Measurements from ENCODE around the gene PYCR2. TPM values are rescaled to one million over a fixed set of nuclear protein-coding genes. Genes with fewer than 3 reads are reported as not detected.

The PYCR2 gene
- total and polyA plus RNA-seq, 3 experiments from 2014 or later, result 92.5 to 131 (median 130) TPM

GRCh38 chr1:225914391-225914790 is 9.7 kb downstream of the PYCR2 start:
- no peaks in the 10 kb centered on the region for H3K9me3 Mint-ChIP-seq
- H3K36me3 Mint-ChIP-seq, result peaks cover 0 to 35% (median 8%) of the 10 kb centered on the region in 3 donors
- Histone ChIP-seq H3K4me1 (ENCODE audit: insufficient read depth, low read length) (peaks cover 21% of the 10 kb centered on the region), H3K27ac (ENCODE audit: low read depth, low read length) (no peak overlapping the region), H3K4me3 (ENCODE audit: low read length) (no peak overlapping the region), H3K36me3 (ENCODE audit: insufficient read depth, low read length) (no peaks in the 10 kb centered on the region), H3K27me3 (ENCODE audit: insufficient read depth, low read length, poor library complexity, severe bottlenecking) (no peaks in the 10 kb centered on the region), H3K9me3 (ENCODE audit: low read length) (no peaks in the 10 kb centered on the region)
- no peak overlapping the region for H3K4me3 Mint-ChIP-seq
- H3K27ac Mint-ChIP-seq, result peak overlapping the region in 1 of 8 donors; percentile 90
- POLR2A ChIA-PET, result no interaction called here
- H3K4me1 Mint-ChIP-seq, result peaks cover 19 to 36% (median 26%) of the 10 kb centered on the region in 3 donors
- no peak for DNase-seq
- CTCF ChIA-PET, result interaction anchor here (1.0 kb wide), 1 partner anchor 9 kb away, joined by 3 read pairs; the partner anchor contains the start of gene PYCR2
- H3K27me3 Mint-ChIP-seq, result no peaks in the 10 kb centered on the region

DNA sequence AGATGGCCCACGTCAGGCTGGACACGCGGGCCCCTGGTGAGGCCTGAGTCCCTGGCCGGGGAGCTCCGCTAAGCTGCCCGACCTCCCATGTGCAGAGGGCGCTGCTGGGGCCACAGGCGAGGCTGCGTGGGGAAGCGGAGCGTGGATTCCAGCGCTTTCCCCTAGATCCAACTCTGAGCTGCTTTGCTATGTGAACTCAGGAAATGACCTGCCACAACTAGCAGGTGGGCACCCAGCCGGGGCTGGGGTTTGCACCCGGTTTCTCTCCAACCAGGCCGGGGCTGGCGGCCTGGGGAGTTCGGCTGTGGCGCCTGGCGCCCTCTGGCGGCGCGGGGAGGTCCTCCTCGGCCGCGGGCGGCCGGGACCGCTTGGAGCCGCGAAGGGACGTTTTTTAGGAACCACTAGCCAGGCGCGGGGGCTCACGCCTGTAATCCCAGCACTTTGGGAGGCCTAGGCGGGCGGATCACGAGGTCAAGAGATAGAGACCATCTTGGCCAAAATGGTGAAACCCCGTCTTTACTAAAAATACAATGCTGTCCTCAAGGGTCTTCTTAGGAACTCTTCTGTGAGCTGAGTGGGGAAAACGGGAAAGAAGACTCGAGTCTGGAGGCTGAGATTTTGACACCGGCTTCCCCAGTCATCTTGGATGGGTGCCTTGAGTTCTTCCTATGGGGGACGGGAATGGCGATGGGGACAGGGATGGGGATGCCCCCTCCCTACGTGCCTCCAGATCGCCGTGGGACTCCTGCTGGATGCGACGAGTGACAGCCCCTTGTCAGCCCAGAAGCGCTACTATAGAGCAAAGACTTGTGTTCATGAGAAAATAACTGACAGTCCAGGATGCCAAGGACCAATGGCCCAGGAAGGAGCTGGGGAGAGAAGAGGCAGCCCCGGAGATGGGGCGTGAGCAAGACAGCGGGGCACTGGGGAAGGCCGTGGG is 12.6 kb downstream of the PYCR2 start:
- Mint-ChIP-seq H3K4me1 (peaks cover 24 to 31% (median 28%) of the 10 kb centered on the region in 3 donors), H3K27me3 (no peaks in the 10 kb centered on the region), H3K27ac (peak overlapping the region in 1 of 8 donors; percentile 76), H3K36me3 (peaks cover 0 to 10% (median 0%) of the 10 kb centered on the region in 3 donors), H3K4me3 (no peak overlapping the region), H3K9me3 (no peaks in the 10 kb centered on the region)
- Histone ChIP-seq H3K4me3 (ENCODE audit: low read length) (no peak overlapping the region), H3K27me3 (ENCODE audit: insufficient read depth, low read length, poor library complexity, severe bottlenecking) (no peaks in the 10 kb centered on the region), H3K9me3 (ENCODE audit: low read length) (no peaks in the 10 kb centered on the region), H3K27ac (ENCODE audit: low read depth, low read length) (no peak overlapping the region), H3K4me1 (ENCODE audit: insufficient read depth, low read length) (peaks cover 22% of the 10 kb centered on the region), H3K36me3 (ENCODE audit: insufficient read depth, low read length) (no peaks in the 10 kb centered on the region)
- ChIA-PET CTCF (interaction anchor here (0.7 to 12.5 kb wide), 31 partner anchors 8 to 441 kb away, joined by 3 to 117 read pairs (median 4); partner anchors contain the start of genes PYCR2, SRP9 and TMEM63A), POLR2A (interaction anchor here (0.5 to 4.1 kb wide), 5 partner anchors 13 to 133 kb away, joined by 3 to 18 read pairs (median 5); partner anchors contain the start of genes PYCR2, SRP9 and TMEM63A)
- peak; percentile 65 to 80 (median 70) for DNase-seq

DNA sequence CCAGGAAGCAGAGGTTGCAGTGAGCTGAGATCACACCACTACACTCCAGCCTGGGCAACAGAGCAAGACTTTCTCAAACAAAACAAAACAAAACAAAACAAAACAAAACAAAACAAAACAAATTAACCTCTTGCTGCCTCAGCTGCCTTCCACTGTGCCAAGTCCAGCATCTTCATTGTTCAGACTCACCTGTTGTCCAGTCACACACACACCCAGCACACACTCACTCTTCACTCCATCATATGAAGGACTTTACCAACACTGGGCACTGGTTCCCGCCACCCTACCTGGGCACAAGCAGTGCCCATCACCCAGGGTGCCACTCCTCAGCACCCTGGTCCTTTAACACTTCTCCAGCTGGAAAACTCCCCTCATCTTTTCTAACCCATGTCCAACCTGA is 14.6 kb downstream of the PYCR2 start:
- no peak for DNase-seq
- Histone ChIP-seq H3K27ac (ENCODE audit: low read depth, low read length) (no peak overlapping the region), H3K9me3 (ENCODE audit: low read length) (no peaks in the 10 kb centered on the region), H3K36me3 (ENCODE audit: insufficient read depth, low read length) (no peaks in the 10 kb centered on the region), H3K4me1 (ENCODE audit: insufficient read depth, low read length) (peaks cover 22% of the 10 kb centered on the region), H3K27me3 (ENCODE audit: insufficient read depth, low read length, poor library complexity, severe bottlenecking) (no peaks in the 10 kb centered on the region), H3K4me3 (ENCODE audit: low read length) (no peak overlapping the region)
- peak overlapping the region in 1 of 7 donors; percentile 10 for H3K4me3 Mint-ChIP-seq
- ChIA-PET POLR2A (interaction anchor here (0.7 to 4.1 kb wide), 2 partner anchors 27 to 132 kb away, joined by 5 to 18 read pairs; partner anchors contain the start of genes SRP9 and TMEM63A), CTCF (interaction anchor here (0.8 to 12.5 kb wide), 5 partner anchors 11 to 132 kb away, joined by 3 to 117 read pairs (median 5); partner anchors contain the start of genes SRP9 and TMEM63A)
- peak overlapping the region in 4 of 8 donors; percentile 25 to 83 (median 62) for H3K27ac Mint-ChIP-seq
- H3K4me1 Mint-ChIP-seq, result peaks cover 31 to 40% (median 31%) of the 10 kb centered on the region in 3 donors
- peaks cover 0 to 1% (median 0%) of the 10 kb centered on the region in 3 donors for H3K36me3 Mint-ChIP-seq
- H3K9me3 Mint-ChIP-seq, result no peaks in the 10 kb centered on the region
- no peaks in the 10 kb centered on the region for H3K27me3 Mint-ChIP-seq

- Histone ChIP-seq H3K36me3 (ENCODE audit: insufficient read depth, low read length) (no peaks in the 10 kb centered on the region), H3K4me3 (ENCODE audit: low read length) (no peak overlapping the region), H3K4me1 (ENCODE audit: insufficient read depth, low read length) (peaks cover 22% of the 10 kb centered on the region), H3K27me3 (ENCODE audit: insufficient read depth, low read length, poor library complexity, severe bottlenecking) (no peaks in the 10 kb centered on the region), H3K27ac (ENCODE audit: low read depth, low read length) (no peak overlapping the region), H3K9me3 (ENCODE audit: low read length) (no peaks in the 10 kb centered on the region)
- Mint-ChIP-seq H3K27ac (peak overlapping the region in 3 of 8 donors; percentile 12 to 51 (median 37)), H3K9me3 (no peaks in the 10 kb centered on the region), H3K36me3 (peaks cover 0 to 1% (median 0%) of the 10 kb centered on the region in 3 donors), H3K4me3 (no peak overlapping the region), H3K4me1 (peaks cover 31 to 40% (median 31%) of the 10 kb centered on the region in 3 donors), H3K27me3 (no peaks in the 10 kb centered on the region)
- no peak for DNase-seq
- CTCF ChIA-PET, result interaction anchor here (4.2 to 12.5 kb wide), 2 partner anchors 10 to 28 kb away, joined by 42 to 117 read pairs; partner anchors contain the start of gene TMEM63A
- POLR2A ChIA-PET, result interaction anchor here (4.1 kb wide), 1 partner anchor 27 kb away, joined by 18 read pairs; the partner anchor contains the start of gene TMEM63A
Measured at GRCh38 chr1:225908773-225909172, 15.3 kb downstream of the PYCR2 start.

GRCh38 chr1:225908013-225908640 is 15.9 kb downstream of the PYCR2 start:
- H3K9me3 ChIP-seq (ENCODE audit: low read length), result no peaks in the 10 kb centered on the region
- no peak for DNase-seq
- POLR2A ChIA-PET, result interaction anchor here (4.1 kb wide), 1 partner anchor 26 kb away, joined by 18 read pairs; the partner anchor contains the start of gene TMEM63A
- H3K36me3 ChIP-seq (ENCODE audit: insufficient read depth, low read length), result no peaks in the 10 kb centered on the region
- no peak overlapping the region for H3K4me3 Mint-ChIP-seq
- H3K27me3 ChIP-seq (ENCODE audit: insufficient read depth, low read length, poor library complexity, severe bottlenecking), result no peaks in the 10 kb centered on the region
- H3K36me3 Mint-ChIP-seq, result no peaks in the 10 kb centered on the region
- H3K27me3 Mint-ChIP-seq, result no peaks in the 10 kb centered on the region
- H3K4me1 ChIP-seq (ENCODE audit: insufficient read depth, low read length), result peaks cover 22% of the 10 kb centered on the region
- H3K4me1 Mint-ChIP-seq, result peaks cover 31 to 40% (median 31%) of the 10 kb centered on the region in 3 donors
- CTCF ChIA-PET, result interaction anchor here (4.2 to 12.5 kb wide), 2 partner anchors 10 to 28 kb away, joined by 42 to 117 read pairs; partner anchors contain the start of gene TMEM63A
- no peak overlapping the region for H3K4me3 ChIP-seq (ENCODE audit: low read length)
- H3K27ac Mint-ChIP-seq, result peak overlapping the region in 5 of 8 donors; percentile 8 to 83 (median 42)
- H3K27ac ChIP-seq (ENCODE audit: low read depth, low read length), result no peak overlapping the region
- no peaks in the 10 kb centered on the region for H3K9me3 Mint-ChIP-seq

- ChIA-PET POLR2A (no interaction called here), CTCF (interaction anchor here (12.5 kb wide), 1 partner anchor 27 kb away, joined by 117 read pairs; the partner anchor contains the start of gene TMEM63A)
- no peak for DNase-seq
- Mint-ChIP-seq H3K4me1 (peaks cover 31 to 40% (median 31%) of the 10 kb centered on the region in 3 donors), H3K27ac (peak overlapping the region in 2 of 8 donors; percentile 58 to 83), H3K4me3 (no peak overlapping the region), H3K36me3 (no peaks in the 10 kb centered on the region), H3K27me3 (no peaks in the 10 kb centered on the region), H3K9me3 (no peaks in the 10 kb centered on the region)
- Histone ChIP-seq H3K27ac (ENCODE audit: low read depth, low read length) (no peak overlapping the region), H3K4me1 (ENCODE audit: insufficient read depth, low read length) (peaks cover 22% of the 10 kb centered on the region), H3K9me3 (ENCODE audit: low read length) (no peaks in the 10 kb centered on the region), H3K36me3 (ENCODE audit: insufficient read depth, low read length) (no peaks in the 10 kb centered on the region), H3K27me3 (ENCODE audit: insufficient read depth, low read length, poor library complexity, severe bottlenecking) (no peaks in the 10 kb centered on the region), H3K4me3 (ENCODE audit: low read length) (no peak overlapping the region)
Measured at GRCh38 chr1:225907341-225907740, 16.7 kb downstream of the PYCR2 start.

DNA sequence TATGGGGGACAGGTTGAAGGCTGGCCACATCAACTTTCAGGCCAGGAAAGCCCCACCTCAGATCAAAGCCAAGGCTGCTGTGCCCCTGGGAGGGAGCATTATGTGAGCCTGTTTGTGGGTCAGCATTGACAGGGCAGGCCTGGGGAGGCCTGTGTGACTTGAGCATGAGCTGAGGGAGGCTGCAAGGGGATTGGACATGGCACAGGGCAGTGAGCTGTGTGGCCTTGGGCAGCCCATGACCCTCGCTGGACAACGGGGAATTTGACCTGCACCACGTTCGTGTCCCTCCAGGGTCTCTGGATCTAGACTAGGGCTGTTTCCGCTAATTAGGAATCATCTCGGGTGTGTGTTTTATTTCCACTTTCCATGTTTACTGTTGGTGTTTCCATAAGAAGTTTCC is 17.6 kb downstream of the PYCR2 start:
- no peaks in the 10 kb centered on the region for H3K9me3 ChIP-seq (ENCODE audit: low read length)
- H3K36me3 Mint-ChIP-seq, result no peaks in the 10 kb centered on the region
- H3K27ac Mint-ChIP-seq, result peak overlapping the region in 2 of 8 donors; percentile 25 to 69
- DNase-seq, result no peak
- no peak overlapping the region for H3K4me3 ChIP-seq (ENCODE audit: low read length)
- H3K9me3 Mint-ChIP-seq, result no peaks in the 10 kb centered on the region
- H3K27me3 ChIP-seq (ENCODE audit: insufficient read depth, low read length, poor library complexity, severe bottlenecking), result no peaks in the 10 kb centered on the region
- POLR2A ChIA-PET, result interaction anchor here (2.3 kb wide), 1 partner anchor 24 kb away, joined by 7 read pairs; the partner anchor contains the start of gene TMEM63A
- CTCF ChIA-PET, result interaction anchor here (1.3 to 12.5 kb wide), 2 partner anchors 26 to 432 kb away, joined by 4 to 117 read pairs; partner anchors contain the start of gene TMEM63A
- H3K4me1 Mint-ChIP-seq, result peaks cover 26 to 34% (median 28%) of the 10 kb centered on the region in 3 donors
- no peaks in the 10 kb centered on the region for H3K36me3 ChIP-seq (ENCODE audit: insufficient read depth, low read length)
- H3K27ac ChIP-seq (ENCODE audit: low read depth, low read length), result no peak overlapping the region
- H3K4me1 ChIP-seq (ENCODE audit: insufficient read depth, low read length), result peaks cover 22% of the 10 kb centered on the region
- H3K4me3 Mint-ChIP-seq, result no peak overlapping the region
- H3K27me3 Mint-ChIP-seq, result no peaks in the 10 kb centered on the region

Data from CD8-positive, alpha-beta memory T cell (primary cell).